ENCODE data around the gene C1orf198.

The C1orf198 gene

DNA sequence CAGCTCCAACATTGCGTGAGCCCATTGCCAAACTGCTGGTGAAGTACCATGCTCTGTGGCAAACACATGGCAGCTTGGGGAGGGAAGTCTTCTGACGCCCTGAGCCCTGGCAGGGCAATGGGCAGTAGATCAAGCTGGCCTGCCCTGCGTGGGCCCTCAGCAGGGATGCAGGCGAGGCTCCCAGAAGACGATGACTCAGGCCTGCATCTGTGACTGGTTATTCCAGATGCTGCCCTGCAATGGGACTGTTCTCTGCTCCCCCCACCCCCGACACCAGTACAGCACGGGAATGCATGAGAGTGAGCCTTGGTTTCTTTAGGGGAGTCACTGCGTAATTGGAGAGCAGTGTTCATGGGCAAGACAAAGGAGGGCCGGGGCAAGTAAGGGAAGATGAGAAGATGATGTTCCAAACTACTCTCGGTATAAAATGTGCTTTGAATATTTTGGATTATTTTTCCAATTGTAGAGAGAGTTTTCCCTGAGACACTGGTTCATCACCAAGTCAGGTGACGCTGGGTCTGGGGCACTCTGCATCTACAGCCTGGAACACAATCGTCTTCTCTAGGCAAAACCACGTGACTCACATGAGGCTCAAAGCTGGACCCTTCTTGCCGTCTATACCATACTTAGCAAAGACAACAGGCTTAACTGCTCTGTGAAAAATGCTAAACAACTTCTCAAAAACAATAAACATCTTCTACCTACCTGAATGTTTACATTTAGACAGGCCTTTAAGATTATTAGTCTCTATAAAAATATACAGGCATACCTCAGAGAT, 9.0 kb upstream of the C1orf198 start:
- Histone ChIP-seq H3K9me3 (ENCODE audit: insufficient read depth, low read depth, low read length) (no peaks in the 10 kb centered on the region), H3K9me2 (replicated peaks; ENCODE audit: low read depth, low read length) (no peaks in the 10 kb centered on the region), H3F3A (ENCODE audit: low read depth) (no peaks in the 10 kb centered on the region), H3K9ac (ENCODE audit: low read depth, low read length, poor library complexity, severe bottlenecking) (no peak overlapping the region), H3K36me3 (ENCODE audit: insufficient read depth, low read length) (no peaks in the 10 kb centered on the region), H3K4me1 (ENCODE audit: insufficient read depth, low read length, poor library complexity, severe bottlenecking) (no peaks in the 10 kb centered on the region), H3K79me2 (ENCODE audit: insufficient read depth, low read length) (no peaks in the 10 kb centered on the region), H3K4me3 (ENCODE audit: low read length, poor library complexity, severe bottlenecking) (no peak overlapping the region), H3K27me3 (ENCODE audit: insufficient read depth, low read length, poor library complexity, severe bottlenecking) (no peaks in the 10 kb centered on the region), H3K4me2 (ENCODE audit: low read depth, low read length, poor library complexity, severe bottlenecking) (no peak overlapping the region), H2AFZ (ENCODE audit: low read length) (no peak overlapping the region), H4K20me1 (ENCODE audit: insufficient read depth, low read length, poor library complexity, severe bottlenecking) (no peaks in the 10 kb centered on the region)
- TF ChIP-seq, protein P1, sequence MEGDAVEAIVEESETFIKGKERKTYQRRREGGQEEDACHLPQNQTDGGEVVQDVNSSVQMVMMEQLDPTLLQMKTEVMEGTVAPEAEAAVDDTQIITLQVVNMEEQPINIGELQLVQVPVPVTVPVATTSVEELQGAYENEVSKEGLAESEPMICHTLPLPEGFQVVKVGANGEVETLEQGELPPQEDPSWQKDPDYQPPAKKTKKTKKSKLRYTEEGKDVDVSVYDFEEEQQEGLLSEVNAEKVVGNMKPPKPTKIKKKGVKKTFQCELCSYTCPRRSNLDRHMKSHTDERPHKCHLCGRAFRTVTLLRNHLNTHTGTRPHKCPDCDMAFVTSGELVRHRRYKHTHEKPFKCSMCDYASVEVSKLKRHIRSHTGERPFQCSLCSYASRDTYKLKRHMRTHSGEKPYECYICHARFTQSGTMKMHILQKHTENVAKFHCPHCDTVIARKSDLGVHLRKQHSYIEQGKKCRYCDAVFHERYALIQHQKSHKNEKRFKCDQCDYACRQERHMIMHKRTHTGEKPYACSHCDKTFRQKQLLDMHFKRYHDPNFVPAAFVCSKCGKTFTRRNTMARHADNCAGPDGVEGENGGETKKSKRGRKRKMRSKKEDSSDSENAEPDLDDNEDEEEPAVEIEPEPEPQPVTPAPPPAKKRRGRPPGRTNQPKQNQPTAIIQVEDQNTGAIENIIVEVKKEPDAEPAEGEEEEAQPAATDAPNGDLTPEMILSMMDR (conservative IDR thresholded peaks at IDR 0.05; ENCODE audit: low read length) = no peak
- no peak for TF ChIP-seq EZH2phosphoT487 (IDR thresholded peaks at IDR 0.05; ENCODE audit: borderline replicate concordance)

DNA sequence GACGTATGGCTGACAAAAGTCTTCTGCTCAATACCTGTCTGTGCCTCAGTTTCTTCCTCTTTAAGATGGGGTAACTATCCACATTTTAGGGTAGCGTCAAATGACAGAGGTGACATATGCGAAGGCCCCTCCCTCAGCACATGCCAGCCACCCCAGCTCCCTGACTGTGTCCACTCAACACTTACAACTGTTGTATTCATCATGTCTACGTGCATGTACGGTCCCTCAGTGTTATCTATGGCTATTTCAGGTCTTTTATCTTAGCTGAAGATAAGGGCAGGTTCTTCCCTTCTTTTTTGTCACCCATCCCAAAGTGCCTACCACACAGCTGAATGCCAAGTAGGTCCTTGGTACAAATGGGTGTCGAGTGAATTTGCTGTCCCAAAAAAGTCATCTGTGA, 8.3 kb upstream of the C1orf198 start:
- Histone ChIP-seq H3K9me3 (ENCODE audit: insufficient read depth, low read depth, low read length) (no peaks in the 10 kb centered on the region), H3K9ac (ENCODE audit: low read depth, low read length, poor library complexity, severe bottlenecking) (no peak overlapping the region)
- TF ChIP-seq, protein P1 (conservative IDR thresholded peaks at IDR 0.05; ENCODE audit: low read length) = no peak
- no peak for TF ChIP-seq EZH2phosphoT487 (IDR thresholded peaks at IDR 0.05; ENCODE audit: borderline replicate concordance)

DNA sequence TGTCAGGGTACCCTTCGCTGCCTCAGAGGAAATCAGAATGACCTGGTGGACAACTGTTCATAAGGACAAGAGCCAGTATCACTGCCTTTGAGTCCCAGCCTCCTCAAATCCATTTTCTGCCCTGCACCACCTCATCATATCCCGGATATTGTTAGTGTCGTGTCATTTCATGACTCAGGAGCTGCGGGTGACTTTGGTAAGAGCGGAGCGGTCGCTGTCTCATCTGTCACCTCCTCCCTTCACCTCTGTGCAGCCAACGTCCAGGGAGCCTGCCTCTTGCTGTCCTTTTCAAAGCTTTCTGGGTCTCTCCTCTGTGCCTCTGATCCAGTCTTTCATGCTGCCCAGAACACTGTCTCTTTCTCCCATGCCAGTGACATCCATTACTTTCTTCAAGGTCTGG, 7.0 kb upstream of the C1orf198 start:
- Histone ChIP-seq H3K9ac (ENCODE audit: low read depth, low read length, poor library complexity, severe bottlenecking) (no peak overlapping the region), H3K9me3 (ENCODE audit: insufficient read depth, low read depth, low read length) (no peaks in the 10 kb centered on the region), H3K36me3 (ENCODE audit: insufficient read depth, low read length) (no peaks in the 10 kb centered on the region), H3K79me2 (ENCODE audit: insufficient read depth, low read length) (no peaks in the 10 kb centered on the region), H2AFZ (ENCODE audit: low read length) (no peak overlapping the region), H3K4me2 (ENCODE audit: low read depth, low read length, poor library complexity, severe bottlenecking) (no peak overlapping the region), H4K20me1 (ENCODE audit: insufficient read depth, low read length, poor library complexity, severe bottlenecking) (no peaks in the 10 kb centered on the region), H3K4me1 (ENCODE audit: insufficient read depth, low read length, poor library complexity, severe bottlenecking) (no peaks in the 10 kb centered on the region), H3K9me2 (replicated peaks; ENCODE audit: low read depth, low read length) (no peaks in the 10 kb centered on the region), H3K4me3 (ENCODE audit: low read length, poor library complexity, severe bottlenecking) (no peak overlapping the region), H3K27me3 (ENCODE audit: insufficient read depth, low read length, poor library complexity, severe bottlenecking) (no peaks in the 10 kb centered on the region), H3F3A (ENCODE audit: low read depth) (no peaks in the 10 kb centered on the region)
- no peak for TF ChIP-seq EZH2phosphoT487 (IDR thresholded peaks at IDR 0.05; ENCODE audit: borderline replicate concordance)
- TF ChIP-seq, protein P1 (conservative IDR thresholded peaks at IDR 0.05; ENCODE audit: low read length) = no peak

More for the DNA sequence above, 8.3 kb upstream of the C1orf198 start:
- no peak overlapping the region for H3K4me2 ChIP-seq (ENCODE audit: low read depth, low read length, poor library complexity, severe bottlenecking)
- no peaks in the 10 kb centered on the region for H3F3A ChIP-seq (ENCODE audit: low read depth)
- H3K4me1 ChIP-seq (ENCODE audit: insufficient read depth, low read length, poor library complexity, severe bottlenecking) = no peaks in the 10 kb centered on the region
- no peaks in the 10 kb centered on the region for H3K27me3 ChIP-seq (ENCODE audit: insufficient read depth, low read length, poor library complexity, severe bottlenecking)
- H4K20me1 ChIP-seq (ENCODE audit: insufficient read depth, low read length, poor library complexity, severe bottlenecking) = no peaks in the 10 kb centered on the region
- no peaks in the 10 kb centered on the region for H3K9me2 ChIP-seq (replicated peaks; ENCODE audit: low read depth, low read length)
- H3K79me2 ChIP-seq (ENCODE audit: insufficient read depth, low read length) = no peaks in the 10 kb centered on the region
- H2AFZ ChIP-seq (ENCODE audit: low read length) = no peak overlapping the region
- no peak overlapping the region for H3K4me3 ChIP-seq (ENCODE audit: low read length, poor library complexity, severe bottlenecking)
- H3K36me3 ChIP-seq (ENCODE audit: insufficient read depth, low read length) = no peaks in the 10 kb centered on the region

All from Loucy (cell line).